ENCODE results near the gene MIB1.

- TF ChIP-seq, protein P1, sequence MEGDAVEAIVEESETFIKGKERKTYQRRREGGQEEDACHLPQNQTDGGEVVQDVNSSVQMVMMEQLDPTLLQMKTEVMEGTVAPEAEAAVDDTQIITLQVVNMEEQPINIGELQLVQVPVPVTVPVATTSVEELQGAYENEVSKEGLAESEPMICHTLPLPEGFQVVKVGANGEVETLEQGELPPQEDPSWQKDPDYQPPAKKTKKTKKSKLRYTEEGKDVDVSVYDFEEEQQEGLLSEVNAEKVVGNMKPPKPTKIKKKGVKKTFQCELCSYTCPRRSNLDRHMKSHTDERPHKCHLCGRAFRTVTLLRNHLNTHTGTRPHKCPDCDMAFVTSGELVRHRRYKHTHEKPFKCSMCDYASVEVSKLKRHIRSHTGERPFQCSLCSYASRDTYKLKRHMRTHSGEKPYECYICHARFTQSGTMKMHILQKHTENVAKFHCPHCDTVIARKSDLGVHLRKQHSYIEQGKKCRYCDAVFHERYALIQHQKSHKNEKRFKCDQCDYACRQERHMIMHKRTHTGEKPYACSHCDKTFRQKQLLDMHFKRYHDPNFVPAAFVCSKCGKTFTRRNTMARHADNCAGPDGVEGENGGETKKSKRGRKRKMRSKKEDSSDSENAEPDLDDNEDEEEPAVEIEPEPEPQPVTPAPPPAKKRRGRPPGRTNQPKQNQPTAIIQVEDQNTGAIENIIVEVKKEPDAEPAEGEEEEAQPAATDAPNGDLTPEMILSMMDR (IDR thresholded peaks at IDR 0.05), result no peak
- no peak for TF ChIP-seq POLR2A (IDR thresholded peaks at IDR 0.05)
Observed at GRCh38 chr18:21700528-21701075, 40.0 kb upstream of the MIB1 start.
